ENCODE data around the gene HTRA3. TPM values are rescaled to one million over a fixed set of nuclear protein-coding genes. Genes with fewer than 3 reads are reported as not detected.

HTRA3 gene
- total RNA-seq, 2 donors from 2014 or later = 52.6 to 55.5 TPM

- Histone ChIP-seq H3K4me1 (ENCODE audit: control insufficient read depth in 1 of 2, low read depth in 2 of 2) (peaks cover 19 to 70% of the 10 kb centered on the region in 2 donors), H3K27me3 (replicated peaks; ENCODE audit: insufficient read depth) (no peaks in the 10 kb centered on the region), H3K4me3 (no peak overlapping the region), H3K36me3 (no peaks in the 10 kb centered on the region), H3K27ac (no peak overlapping the region), H3K9me3 (no peaks in the 10 kb centered on the region)
- ATAC-seq (ENCODE audit: insufficient number of reproducible peaks, low FRiP score, low read depth) (no peak), DNase-seq (ENCODE audit: low spot score) (no peak)
- TF ChIP-seq CTCF (IDR thresholded peaks at IDR 0.05) = no peak
These were observed 7.9 kb downstream of the HTRA3 start for GRCh38 chr4:8277356-8278008.

GRCh38 chr4:8278009-8278395 lies 8.4 kb downstream of the HTRA3 start:
- Histone ChIP-seq H3K27me3 (replicated peaks; ENCODE audit: insufficient read depth) (no peaks in the 10 kb centered on the region), H3K36me3 (no peaks in the 10 kb centered on the region), H3K4me1 (ENCODE audit: control insufficient read depth in 1 of 2, low read depth in 2 of 2) (peaks cover 19 to 65% of the 10 kb centered on the region in 2 donors), H3K9me3 (no peaks in the 10 kb centered on the region), H3K27ac (no peak overlapping the region), H3K4me3 (no peak overlapping the region)
- ATAC-seq (ENCODE audit: insufficient number of reproducible peaks, low FRiP score, low read depth) (no peak), DNase-seq (ENCODE audit: low spot score) (no peak)
- no peak for TF ChIP-seq CTCF (IDR thresholded peaks at IDR 0.05)

DNA sequence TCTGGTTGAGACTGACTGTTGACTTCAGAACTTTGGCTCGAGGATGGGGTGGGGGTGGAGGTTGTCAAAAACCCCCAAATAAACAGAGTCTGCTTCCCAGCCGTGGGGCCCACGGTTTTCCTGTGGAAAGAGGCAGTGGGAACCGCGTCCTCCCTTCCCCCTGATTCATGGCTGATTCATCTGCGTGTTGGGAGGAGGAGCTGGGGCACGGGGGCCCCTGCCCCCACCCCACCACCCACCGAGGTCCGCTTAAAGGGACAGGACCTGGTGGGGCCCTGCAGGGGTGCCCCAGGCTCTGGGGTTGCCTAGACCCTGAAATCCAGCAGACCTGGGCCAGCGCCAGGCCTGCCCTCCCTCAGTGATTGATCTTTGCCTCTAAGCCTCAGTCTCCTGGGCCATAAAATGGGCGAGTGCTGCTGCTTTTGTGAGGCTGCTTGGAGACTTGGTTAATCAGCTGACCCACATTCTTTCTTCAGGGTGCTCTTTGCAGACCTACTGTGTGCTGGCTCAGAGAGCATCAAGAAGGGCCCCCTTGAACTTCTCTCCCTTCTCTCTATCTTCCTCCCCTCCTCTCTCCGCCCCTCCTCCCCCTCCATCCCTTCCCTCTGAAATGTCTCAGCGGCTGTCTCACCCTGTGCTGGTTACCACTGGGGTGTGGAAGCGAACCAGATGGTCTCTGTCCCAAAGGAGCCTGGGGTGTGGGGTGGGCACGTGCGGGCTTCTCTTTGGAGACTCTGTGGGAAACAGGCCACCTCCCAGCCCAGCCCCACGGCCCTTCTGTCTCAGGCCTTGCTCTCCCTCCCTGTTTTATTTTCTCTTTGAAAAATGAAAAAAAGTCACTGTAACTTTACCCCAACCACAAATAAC lies 9.1 kb downstream of the HTRA3 start:
- DNase-seq (ENCODE audit: low spot score) = no peak
- ATAC-seq (ENCODE audit: insufficient number of reproducible peaks, low FRiP score, low read depth) = no peak
- Histone ChIP-seq H3K36me3 (no peaks in the 10 kb centered on the region), H3K4me1 (ENCODE audit: control insufficient read depth in 1 of 2, low read depth in 2 of 2) (peaks cover 19 to 60% of the 10 kb centered on the region in 2 donors), H3K27ac (no peak overlapping the region), H3K9me3 (no peaks in the 10 kb centered on the region), H3K27me3 (replicated peaks; ENCODE audit: insufficient read depth) (no peaks in the 10 kb centered on the region), H3K4me3 (no peak overlapping the region)
- TF ChIP-seq CTCF (IDR thresholded peaks at IDR 0.05) = no peak

DNA sequence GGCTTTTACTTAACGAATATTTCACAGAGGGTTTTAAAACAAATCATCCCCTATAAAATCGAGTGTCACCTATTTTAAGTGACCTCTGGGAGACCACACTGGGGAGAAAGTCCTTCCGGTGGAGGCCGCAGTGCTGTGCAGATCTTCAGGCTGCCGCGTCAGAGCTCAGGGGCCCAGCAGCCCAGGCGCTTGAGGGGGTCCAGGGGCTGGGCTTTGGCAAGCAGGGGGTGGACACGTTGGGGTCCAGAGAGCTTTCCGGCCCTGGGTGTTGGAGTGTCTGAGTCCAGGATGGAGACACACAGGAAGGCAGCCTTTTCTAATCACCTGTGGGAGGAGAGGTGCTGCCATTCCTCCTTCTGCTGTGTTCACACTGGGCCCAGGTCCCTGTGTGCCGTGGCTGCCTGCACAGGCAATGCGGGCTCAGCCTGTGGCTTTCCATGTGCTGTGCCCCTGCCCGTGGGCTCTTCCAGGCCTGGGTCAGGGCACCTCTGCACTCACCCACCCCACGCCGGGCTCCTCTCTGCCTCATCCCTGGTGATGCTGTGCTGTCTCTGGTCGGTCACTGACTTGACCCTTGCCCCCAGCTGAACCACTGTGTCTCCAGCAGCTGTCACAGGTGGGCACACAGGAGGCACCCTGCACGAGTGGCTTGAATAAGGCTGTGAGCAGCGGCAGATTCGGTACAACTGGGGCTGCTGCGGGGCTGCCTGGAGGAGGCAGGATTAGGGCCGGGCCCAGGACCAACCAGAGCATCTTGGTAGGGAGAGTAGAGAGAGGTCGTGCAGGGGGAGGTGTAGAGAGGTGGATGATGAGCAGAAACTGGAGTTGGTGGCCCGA lies 10.0 kb downstream of the HTRA3 start:
- H3K27me3 ChIP-seq (replicated peaks; ENCODE audit: insufficient read depth) = no peaks in the 10 kb centered on the region
- no peaks in the 10 kb centered on the region for H3K9me3 ChIP-seq
- H3K27ac ChIP-seq = no peak overlapping the region
- no peak for TF ChIP-seq CTCF (IDR thresholded peaks at IDR 0.05)
- no peak overlapping the region for H3K4me3 ChIP-seq
- no peak for DNase-seq (ENCODE audit: low spot score)
- no peaks in the 10 kb centered on the region for H3K36me3 ChIP-seq
- H3K4me1 ChIP-seq (ENCODE audit: control insufficient read depth in 1 of 2, low read depth in 2 of 2) = peaks cover 19 to 59% of the 10 kb centered on the region in 2 donors
- no peak for ATAC-seq (ENCODE audit: insufficient number of reproducible peaks, low FRiP score, low read depth)

All from thoracic aorta (tissue), 2 donors.